Endothelial cell of umbilical vein (primary cell): ENCODE results near the gene HPSE2. TPM values are rescaled to one million over a fixed set of nuclear protein-coding genes. Genes with fewer than 3 reads are reported as not detected.

Experiments used
- BruUV-seq: library from RNA; stranded (reverse); fragments of 400-500 nt; replicated peaks from 2 replicates; lab custom pipeline; 2021; lab: Mats Ljungman, UMichigan
- CTCF ChIA-PET: fragments of 300-600, 350-600 bp; sonication (Branson Sonifier 250); formaldehyde crosslinking; loops from one replicate; lab custom pipeline; 2021; ENCODE audit warnings: antibody characterized with exemption, inconsistent platforms; lab: Charles Lee
- POLR2A ChIA-PET: fragments of 300-600, 350-600 bp; sonication (Branson Sonifier 250); formaldehyde crosslinking; loops from one replicate; lab custom pipeline; 2021; ENCODE audit warnings: antibody characterized with exemption, inconsistent platforms; lab: Charles Lee
- DNase-seq: peaks from one replicate; pipeline ENCODE4 v3.0.0-alpha.2; 2011; ENCODE audit warnings: low read depth, low spot score
- FAIRE-seq: peaks from 2 replicates; lab custom pipeline; 2011; peaks lifted over from hg19 to GRCh38; lab: Jason Lieb, UNC
- H2AFZ ChIP-seq: 2 replicates; pipeline ENCODE4 v1.6.0; 2012; ENCODE audit warnings: low read depth, low read length, control low read depth, inconsistent platforms
- H3K27ac ChIP-seq: 2 replicates; pipeline ENCODE4 v1.5.1; 2011; ENCODE audit warnings: low read depth, mild to moderate bottlenecking, control low read depth, low read length, moderate library complexity; ENCODE audit not compliant: insufficient read depth
- H3K27me3 ChIP-seq, 2 experiments: 2 replicates each; pipeline versions ENCODE4 v1.6.0 to v1.6.1; 2011; ENCODE audit warnings: low read length in 2 of 2, mixed read lengths in 1 of 2; ENCODE audit not compliant: control insufficient read depth in 2 of 2, insufficient read depth in 2 of 2
- H3K36me3 ChIP-seq, 2 experiments: 2 replicates in 1 of 2; 3 replicates in 1 of 2; pipeline ENCODE4 v1.5.1; 2011; ENCODE audit warnings: low read length in 2 of 2, mild to moderate bottlenecking in 1 of 2, moderate library complexity in 1 of 2; ENCODE audit not compliant: control insufficient read depth in 2 of 2, insufficient read depth in 2 of 2; ENCODE audit errors: extremely low read depth in 1 of 2
- H3K4me1 ChIP-seq: 3 replicates; pipeline ENCODE4 v1.5.1; 2011; ENCODE audit warnings: mild to moderate bottlenecking, low read length; ENCODE audit not compliant: control insufficient read depth, insufficient read depth; ENCODE audit errors: extremely low read depth
- H3K4me2 ChIP-seq: 2 replicates; pipeline ENCODE4 v1.6.1; 2011; ENCODE audit warnings: low read length, control low read depth, mixed read lengths; ENCODE audit not compliant: insufficient read depth
- H3K4me3 ChIP-seq, 3 experiments: fragments of 200-600 bp in 1 of 3; sonication (generic), shearing (Covaris generic) in 1 of 3; replicated peaks in 1 of 3; 2 replicates each; pipeline ENCODE4 v1.5.1; 2011 to 2016; ENCODE audit warnings: control low read depth in 3 of 3, low read length in 3 of 3, mild to moderate bottlenecking in 2 of 3, inconsistent platforms in 1 of 3, low read depth in 1 of 3, moderate library complexity in 1 of 3; ENCODE audit not compliant: insufficient read depth in 1 of 3
- H3K79me2 ChIP-seq: 2 replicates; pipeline ENCODE4 v1.6.0; 2012; ENCODE audit warnings: low read length, inconsistent platforms; ENCODE audit not compliant: control insufficient read depth, insufficient read depth
- H3K9ac ChIP-seq: replicated peaks from 2 replicates; pipeline ENCODE3; 2011; ENCODE audit warnings: low read length, control low read depth; ENCODE audit not compliant: insufficient read depth; ENCODE audit errors: extremely low read depth
- H3K9me1 ChIP-seq: replicated peaks from 3 replicates; pipeline ENCODE4 v1.6.0; 2011; ENCODE audit warnings: mild to moderate bottlenecking, low read length; ENCODE audit not compliant: control insufficient read depth, insufficient read depth; ENCODE audit errors: extremely low read depth
- H3K9me3 ChIP-seq: replicated peaks from 2 replicates; pipeline ENCODE4 v1.5.1; 2012; ENCODE audit warnings: low read length, inconsistent platforms; ENCODE audit not compliant: control insufficient read depth, insufficient read depth
- H4K20me1 ChIP-seq: replicated peaks from 2 replicates; pipeline ENCODE3; 2011; ENCODE audit warnings: mild to moderate bottlenecking, low read length; ENCODE audit not compliant: control insufficient read depth, insufficient read depth; ENCODE audit errors: extremely low read depth
- CTCF ChIP-seq, 2 donors: IDR thresholded peaks; 1 replicate in 1 of 2; 2 replicates in 1 of 2; pipeline ENCODE4 v1.5.1; 2011; ENCODE audit warnings: low read length in 2 of 2, mild to moderate bottlenecking in 2 of 2, moderate library complexity in 2 of 2, control low read depth in 1 of 2, inconsistent platforms in 1 of 2, low read depth in 1 of 2; ENCODE audit not compliant: insufficient read depth in 1 of 2; ENCODE audit errors: extremely low read depth in 1 of 2
- EZH2 ChIP-seq: IDR thresholded peaks from 2 replicates; pipeline ENCODE4 v1.6.1; 2012; ENCODE audit warnings: borderline replicate concordance, low read depth, mild to moderate bottlenecking, moderate library complexity, low read length, inconsistent platforms; ENCODE audit not compliant: severe bottlenecking
- FOS ChIP-seq: IDR thresholded peaks from 2 replicates; pipeline ENCODE4 v1.6.1; 2011; ENCODE audit warnings: mild to moderate bottlenecking, low read length, moderate library complexity, borderline replicate concordance; ENCODE audit not compliant: insufficient read depth
- GATA2 ChIP-seq: IDR thresholded peaks from 2 replicates; pipeline ENCODE4 v1.7.0; 2011; ENCODE audit warnings: low read depth, mild to moderate bottlenecking, moderate library complexity, mixed read lengths, low read length; ENCODE audit not compliant: insufficient read length, insufficient read depth
- JUN ChIP-seq: IDR thresholded peaks from 2 replicates; pipeline ENCODE4 v1.6.1; 2011; ENCODE audit warnings: borderline replicate concordance, low read depth; ENCODE audit not compliant: insufficient read length, insufficient read depth
- MAX ChIP-seq: IDR thresholded peaks from 2 replicates; pipeline ENCODE4 v1.6.1; 2011; ENCODE audit not compliant: insufficient read depth, insufficient read length
- MYC ChIP-seq: IDR thresholded peaks from one replicate; pipeline ENCODE4 v1.6.1; 2011; ENCODE audit warnings: mild to moderate bottlenecking, low read depth, low read length
- POLR2A ChIP-seq: IDR thresholded peaks from 2 replicates; pipeline ENCODE4 v1.6.1; 2012; ENCODE audit warnings: low read depth, mild to moderate bottlenecking, control low read depth, low read length
- POLR2AphosphoS5 ChIP-seq: IDR thresholded peaks from 2 replicates; pipeline ENCODE4 v1.6.1; 2012; ENCODE audit warnings: low read depth, mild to moderate bottlenecking, control low read depth, low read length, moderate library complexity; ENCODE audit not compliant: insufficient read depth
- dilution Hi-C: fragments of 300-500 bp; cut with MboI; formaldehyde crosslinking; loops from one replicate; pipeline ENCODE4 v1.15.0; 2019; ENCODE audit warnings: low sequenced_read_pairs; ENCODE audit not compliant: extremely low pct_ligation_motif_present
- intact Hi-C: fragments of 100-400 bp; cut with micrococcal nuclease; formaldehyde crosslinking; loops from one replicate; pipeline ENCODE4 v1.10.0; 2022
- polyA plus RNA-seq, 4 experiments: library from polyadenylated mRNA; depleted of rRNA in 3 of 4; stranded (reverse) in 3 of 4; unstranded in 1 of 4; fragments of >200 nt; gene quantifications; 2 replicates each; pipeline versions ENCODE4 v1.2.1 to v1.2.3, GENCODE V29; 2011 to 2012; ENCODE audit warnings: missing spikeins in 1 of 4
- total RNA-seq: library from RNA; stranded (reverse); gene quantifications from 2 replicates; pipeline ENCODE4 v1.2.3, GENCODE V29; 2021

Gene HPSE2
- total and polyA plus RNA-seq, 2 donors (not counting 3 experiments of a cell fraction or from before 2014, with no cell fraction given) = not detected

GRCh38 chr10:98963608-98964007 lies 272.0 kb downstream of the HPSE2 start:
- dilution Hi-C loops (no loop called here), intact Hi-C loops (no loop called here)
- ChIA-PET POLR2A (no interaction called here), CTCF (no interaction called here)
- no TSS peak for BruUV-seq
- no peaks in the 10 kb centered on the region for H3K9me1 ChIP-seq
- no peak overlapping the region for H3K4me2 ChIP-seq
- TF ChIP-seq JUN (no peak), FOS (no peak), MAX (no peak), CTCF (IDR thresholded peaks at IDR 0.05; ENCODE audit: extremely low read depth in 1 of 2, insufficient read depth in 1 of 2, low read depth in 1 of 2, low read length in 2 of 2) (no peak), POLR2AphosphoS5 (no peak), POLR2A (no peak), GATA2 (no peak), MYC (no peak), EZH2 (no peak)
- no peak overlapping the region for H2AFZ ChIP-seq
- H3K27ac ChIP-seq = no peak overlapping the region
- no peak overlapping the region for H3K9ac ChIP-seq
- no peaks in the 10 kb centered on the region for H3K79me2 ChIP-seq
- DNase-seq = no peak
- H3K27me3 ChIP-seq = no peaks in the 10 kb centered on the region
- H4K20me1 ChIP-seq = no peaks in the 10 kb centered on the region
- no peak for FAIRE-seq
- no peak overlapping the region for H3K4me3 ChIP-seq
- no peaks in the 10 kb centered on the region for H3K4me1 ChIP-seq
- no peaks in the 10 kb centered on the region for H3K9me3 ChIP-seq
- H3K36me3 ChIP-seq = no peaks in the 10 kb centered on the region
